GM19468 (cell line): Measurements from ENCODE around the gene PSEN2.
"Not testable (repeated sequence)": the region's sequence is repeated elsewhere in the genome, so short reads cannot be mapped to it uniquely, and the experiment has no call there.

ENCODE experiments used
- ATAC-seq: cut with Tn5 transposase; IDR thresholded peaks from one replicate; pipeline ENCODE4 v1.9.1; 2021; ENCODE audit warnings: mild to moderate bottlenecking, moderate library complexity, moderate number of reproducible peaks; ENCODE audit not compliant: unreplicated experiment; ENCODE audit errors: extremely low read depth

PSEN2 gene

GRCh38 chr1:226870401-226871279 lies at the start of gene PSEN2:
Gene PSEN2, plus strand, starts transcription at chr1:226870616. Its CDS starts 11,292 bp downstream, at chr1:226881908.
- peak; percentile 82 for ATAC-seq

GRCh38 chr1:226820941-226821718 lies 49.3 kb upstream of the PSEN2 start:
- ATAC-seq, result no peak

DNA sequence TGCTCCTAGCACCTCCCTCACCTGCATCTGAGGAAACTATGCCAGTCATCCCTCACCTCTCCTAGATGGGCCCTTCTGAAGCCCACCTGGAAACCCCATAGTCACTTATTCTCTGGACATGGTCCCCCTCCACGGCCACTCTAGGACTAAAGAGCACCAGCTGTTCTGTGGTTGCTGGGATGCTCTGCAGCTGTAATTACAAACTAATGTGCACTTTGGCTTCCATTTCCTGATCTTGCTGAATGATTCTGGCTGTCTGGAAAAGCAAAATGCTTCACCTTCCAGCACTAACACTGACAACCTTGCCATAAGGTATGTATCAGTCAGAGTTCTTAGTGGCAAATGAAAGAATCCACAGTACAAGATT lies 48.7 kb upstream of the PSEN2 start:
- ATAC-seq, result no peak

- ATAC-seq, result no peak
Measured at GRCh38 chr1:226823643-226824042, 46.8 kb upstream of the PSEN2 start.

DNA sequence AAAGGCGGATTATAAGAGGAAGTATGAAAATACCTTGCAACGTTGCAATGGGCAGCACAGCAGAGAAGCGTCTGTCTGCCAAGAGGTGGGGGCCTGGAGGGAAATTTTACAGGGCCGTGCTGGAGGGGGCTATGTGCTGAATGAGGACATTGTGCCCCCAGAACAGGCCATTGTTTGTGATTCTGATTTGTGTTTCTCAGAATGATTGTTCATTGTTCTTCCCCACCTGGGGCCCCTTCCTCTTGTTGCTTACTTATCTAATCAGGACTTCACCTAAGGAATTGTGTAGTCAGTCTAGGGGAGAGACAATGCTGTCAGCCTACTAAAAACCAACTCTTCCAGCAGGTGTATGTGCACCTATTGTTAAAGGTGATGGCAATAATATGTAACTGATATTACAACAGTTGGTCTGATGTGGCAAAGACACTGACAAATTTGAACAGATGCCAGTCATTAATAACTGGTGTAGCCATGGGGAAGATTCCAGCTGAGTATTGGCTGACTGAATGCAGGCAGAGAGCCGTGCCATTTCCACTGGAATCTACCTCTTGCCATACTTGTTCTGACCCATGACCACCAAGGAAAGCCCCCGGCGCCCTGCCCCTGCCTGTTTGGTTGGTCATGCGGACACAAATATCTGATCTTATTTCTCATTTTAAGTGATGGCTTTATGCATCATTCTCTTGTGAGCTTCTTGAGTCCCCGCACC lies 45.2 kb upstream of the PSEN2 start:
- no peak for ATAC-seq

DNA sequence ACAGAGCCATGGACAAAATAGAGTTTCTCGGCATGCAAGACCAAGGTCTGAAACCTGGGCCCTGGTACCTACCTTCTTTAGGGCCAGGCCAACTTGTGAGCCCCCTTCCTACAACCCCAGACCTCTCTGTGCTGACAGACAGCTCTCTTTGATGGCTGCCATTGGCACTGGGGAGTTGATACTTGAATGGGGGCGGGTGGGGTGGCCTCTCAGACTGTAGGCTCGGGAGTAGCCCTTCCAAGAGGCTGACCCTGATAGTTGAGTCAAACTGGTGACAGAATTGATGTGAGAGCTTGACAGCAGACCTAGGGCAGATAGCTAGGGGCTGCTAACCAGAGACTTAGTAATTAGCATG lies 44.7 kb upstream of the PSEN2 start:
- no peak for ATAC-seq

DNA sequence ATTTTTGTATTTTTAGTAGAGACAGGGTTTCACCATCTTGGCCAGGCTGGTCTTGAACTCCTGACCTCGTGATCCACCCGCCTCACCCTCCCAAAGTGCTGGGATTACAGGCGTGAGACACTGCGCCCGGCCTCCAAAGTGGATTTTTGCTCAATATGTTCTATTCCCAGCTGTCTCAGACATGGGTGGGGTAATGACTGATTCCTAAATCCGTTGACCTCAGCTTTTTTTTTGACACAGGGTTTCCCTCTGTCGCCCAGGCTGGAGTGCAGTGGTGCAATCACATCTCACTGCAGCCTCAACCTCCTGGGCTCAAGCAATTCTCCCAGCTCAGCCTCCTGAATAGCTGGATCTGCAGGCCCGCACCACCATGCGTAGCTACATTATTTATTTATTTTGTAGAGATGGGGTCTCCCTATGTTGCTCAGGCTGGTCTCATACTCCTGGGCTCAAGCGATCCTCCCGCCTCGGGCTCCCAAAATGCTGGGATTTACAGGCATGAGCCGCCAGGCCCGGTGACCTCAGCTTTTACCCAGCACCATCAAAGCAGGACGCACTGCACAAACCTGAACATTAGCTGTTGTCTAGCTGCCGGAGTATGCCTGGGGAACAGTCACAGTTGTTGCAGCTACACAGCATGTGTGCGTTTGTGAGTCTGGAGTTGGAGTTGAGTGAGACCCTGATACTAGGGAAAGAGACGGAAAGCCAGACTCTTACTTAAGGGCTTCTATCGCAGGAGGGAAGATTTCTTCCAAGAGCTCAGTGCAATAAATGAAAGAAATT lies 43.7 kb upstream of the PSEN2 start:
- ATAC-seq, result no peak

DNA sequence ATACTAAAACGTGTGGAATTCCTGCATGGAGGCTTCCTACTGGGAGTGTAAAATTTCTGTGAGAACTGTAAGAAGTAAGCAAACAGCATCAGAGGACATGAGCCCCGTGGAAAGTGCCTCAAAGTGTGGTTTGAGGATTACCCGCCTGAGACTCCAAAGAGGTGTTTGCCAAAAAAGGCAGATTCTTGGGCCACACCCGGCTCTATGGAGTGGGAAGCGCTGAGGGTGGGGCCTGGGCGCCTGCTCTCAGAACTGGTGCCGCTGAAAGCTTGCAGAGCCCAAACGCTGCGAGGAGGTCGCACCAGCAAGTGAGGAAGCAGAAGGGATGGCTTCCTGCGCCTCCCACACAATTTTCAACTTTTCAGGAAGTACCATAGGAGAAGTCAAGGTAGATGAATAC lies 43.0 kb upstream of the PSEN2 start:
- no peak for ATAC-seq

DNA sequence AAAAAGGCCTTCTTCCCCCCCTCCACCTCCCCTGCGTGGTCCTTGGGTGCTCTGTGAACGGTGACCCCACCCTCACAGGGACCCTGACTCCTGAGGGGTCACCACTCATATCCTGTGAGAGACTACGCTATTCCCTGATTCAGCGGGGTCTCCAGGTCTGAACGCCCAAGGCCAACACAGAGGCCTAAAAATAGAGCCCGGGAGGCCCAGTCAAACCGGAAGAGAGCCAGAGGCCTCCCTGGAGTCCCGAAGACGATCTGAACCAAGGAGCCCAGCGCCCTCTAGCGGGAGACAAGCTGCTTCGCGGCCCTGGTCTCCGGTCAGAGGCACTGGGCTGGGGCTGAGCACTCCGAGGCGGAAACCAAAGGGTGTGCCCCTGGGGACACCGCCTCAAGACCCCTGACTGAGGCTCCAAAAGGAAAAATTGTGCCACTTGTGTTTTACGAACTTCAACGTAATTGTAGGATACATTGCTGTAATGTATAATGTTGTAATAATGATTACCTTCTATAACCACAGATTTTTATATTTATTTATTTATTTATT lies 42.4 kb upstream of the PSEN2 start:
- peak; percentile 85 for ATAC-seq

GRCh38 chr1:226829105-226829504 lies 41.3 kb upstream of the PSEN2 start:
- no peak for ATAC-seq

DNA sequence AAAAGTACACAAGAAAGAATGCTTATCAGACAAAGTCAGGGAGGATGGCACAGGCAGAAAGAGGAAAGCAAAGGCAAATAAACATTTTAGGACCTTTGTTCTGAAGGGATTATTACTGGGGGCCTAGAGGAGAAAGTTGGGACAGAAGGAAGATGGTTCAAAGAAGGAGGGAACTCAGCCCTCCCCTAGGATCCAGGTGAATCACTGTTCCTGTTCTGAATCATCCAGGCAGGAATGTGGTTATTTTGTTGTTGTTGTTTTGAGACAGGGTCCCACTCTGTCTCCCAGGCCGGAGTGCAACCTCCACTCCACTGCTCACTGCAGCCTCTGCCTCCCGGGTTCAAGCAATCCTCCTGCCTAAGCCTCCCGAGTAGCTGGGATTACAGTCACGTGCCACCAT lies 38.5 kb upstream of the PSEN2 start:
- no peak for ATAC-seq

GRCh38 chr1:226832613-226833012 lies 37.8 kb upstream of the PSEN2 start:
- no peak for ATAC-seq

- ATAC-seq, result not testable (repeated sequence)
Measured at GRCh38 chr1:226834179-226834578, 36.2 kb upstream of the PSEN2 start.

GRCh38 chr1:226835396-226835795 lies 35.0 kb upstream of the PSEN2 start:
- ATAC-seq, result not testable (repeated sequence)

- not testable (repeated sequence) for ATAC-seq
Measured at GRCh38 chr1:226837966-226838365, 32.5 kb upstream of the PSEN2 start.

GRCh38 chr1:226838456-226838855 lies 32.0 kb upstream of the PSEN2 start:
- no peak for ATAC-seq

GRCh38 chr1:226845624-226846023 lies 24.8 kb upstream of the PSEN2 start:
- no peak for ATAC-seq

DNA sequence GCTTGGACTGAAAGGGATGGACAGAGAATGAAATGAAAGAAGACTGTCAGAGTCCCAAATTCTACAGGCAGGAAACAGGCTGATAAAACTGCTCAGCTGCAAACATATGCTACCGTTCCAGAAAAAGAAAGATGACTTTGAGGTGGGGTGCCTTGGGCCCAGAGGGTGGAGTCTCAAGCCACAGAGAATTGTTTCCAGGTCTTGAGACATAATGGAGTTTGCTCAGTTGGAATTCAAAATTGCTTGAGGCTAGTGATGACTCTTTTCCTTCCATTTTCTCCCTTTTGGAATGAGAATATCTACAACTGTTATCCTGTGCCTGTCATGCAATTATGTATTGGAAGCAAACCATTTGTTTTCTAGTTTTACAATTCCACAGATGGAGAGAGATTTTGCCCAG lies 23.6 kb upstream of the PSEN2 start:
- no peak for ATAC-seq

GRCh38 chr1:226854548-226854947 lies 15.9 kb upstream of the PSEN2 start:
- ATAC-seq, result not testable (repeated sequence)

- ATAC-seq, result no peak
Measured at GRCh38 chr1:226862890-226863289, 7.5 kb upstream of the PSEN2 start.
